Right atrium auricular region (tissue), 2 donors: ENCODE measurements around the gene NUP107. TPM values are rescaled to one million over a fixed set of nuclear protein-coding genes. Genes with fewer than 3 reads are reported as not detected.
"Not testable (repeated sequence)": the region's sequence is repeated elsewhere in the genome, so short reads cannot be mapped to it uniquely, and the experiment has no call there.

Source experiments
- DNase-seq: peaks from one replicate; pipeline ENCODE4 v3.0.0-alpha.2; 2019; ENCODE audit warnings: low spot score
- H3K27ac ChIP-seq, 2 donors: fragments of 200-600 bp; sonication (generic); 1 replicate in 1 of 2; 2 replicates in 1 of 2; pipeline ENCODE4 v1.5.1; 2016 to 2019
- H3K27me3 ChIP-seq, 2 donors: fragments of 200-600 bp; sonication (generic); one replicate each; pipeline versions ENCODE4 v1.5.1 to v1.6.0; 2017 to 2019
- H3K36me3 ChIP-seq: fragments of 200-600 bp; sonication (generic); one replicate; pipeline ENCODE4 v1.5.1; 2016
- H3K4me1 ChIP-seq, 2 donors: fragments of 200-600 bp; sonication (generic); one replicate each; pipeline versions ENCODE4 v1.5.1 to v1.6.0; 2017 to 2019
- H3K4me3 ChIP-seq, 2 donors: fragments of 200-600 bp; sonication (generic); 1 replicate in 1 of 2; 2 replicates in 1 of 2; pipeline ENCODE4 v1.5.1; 2017 to 2019; ENCODE audit warnings: mild to moderate bottlenecking in 1 of 2, moderate library complexity in 1 of 2
- H3K9me3 ChIP-seq, 2 donors: fragments of 200-600 bp; sonication (generic); one replicate each; pipeline ENCODE4 v1.5.1; 2019
- CTCF ChIP-seq, 2 donors: fragments of 200-600 bp; sonication (generic); IDR thresholded peaks; one replicate each; pipeline ENCODE4 v1.5.1; 2019; ENCODE audit warnings: antibody characterized with exemption in 2 of 2
- total RNA-seq, 2 donors: library from RNA; depleted of rRNA; stranded (reverse); fragments of >200 nt; gene quantifications; one replicate each; pipeline ENCODE4 v1.1.0, GENCODE V29; 2016

Gene NUP107
- total RNA-seq, 2 donors from 2014 or later, result 12.6 to 14.9 TPM

DNA sequence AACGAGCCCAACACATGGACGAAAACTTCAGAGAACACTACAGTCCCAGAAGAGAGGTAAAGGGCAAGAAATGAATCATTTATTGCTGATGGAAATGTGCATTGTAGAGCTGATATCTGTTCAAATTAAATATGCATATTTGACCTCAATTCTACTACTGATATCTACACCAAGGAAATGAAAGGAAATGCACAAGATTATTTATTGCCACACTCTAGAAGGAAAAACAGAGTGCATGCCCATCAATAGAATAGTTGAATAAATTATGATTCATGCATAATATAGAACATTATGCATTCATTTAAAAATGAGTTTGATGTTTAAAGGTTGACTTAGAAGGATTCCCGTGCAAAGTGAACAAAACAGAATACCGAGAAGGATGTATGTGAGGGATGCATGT is 15.6 kb upstream of the NUP107 start:
- TF ChIP-seq CTCF (IDR thresholded peaks at IDR 0.05), result no peak
- Histone ChIP-seq H3K36me3 (no peaks in the 10 kb centered on the region), H3K27ac (no peak overlapping the region), H3K9me3 (no peaks in the 10 kb centered on the region), H3K4me1 (no peaks in the 10 kb centered on the region), H3K4me3 (no peak overlapping the region), H3K27me3 (no peaks in the 10 kb centered on the region)
- no peak for DNase-seq

GRCh38 chr12:68673788-68674187 is 13.0 kb upstream of the NUP107 start:
- TF ChIP-seq CTCF (IDR thresholded peaks at IDR 0.05), result no peak

GRCh38 chr12:68674376-68674775 is 12.4 kb upstream of the NUP107 start:
- Histone ChIP-seq H3K4me1 (no peaks in the 10 kb centered on the region), H3K27ac (no peak overlapping the region), H3K4me3 (no peak overlapping the region), H3K36me3 (no peaks in the 10 kb centered on the region), H3K9me3 (no peaks in the 10 kb centered on the region), H3K27me3 (no peaks in the 10 kb centered on the region)
- DNase-seq, result no peak
- TF ChIP-seq CTCF (IDR thresholded peaks at IDR 0.05), result no peak

More at GRCh38 chr12:68673788-68674187, 13.0 kb upstream of the NUP107 start:
- no peaks in the 10 kb centered on the region for H3K27me3 ChIP-seq
- H3K4me1 ChIP-seq, result no peaks in the 10 kb centered on the region
- H3K27ac ChIP-seq, result no peak overlapping the region
- no peaks in the 10 kb centered on the region for H3K36me3 ChIP-seq
- H3K4me3 ChIP-seq, result no peak overlapping the region
- no peak for DNase-seq
- H3K9me3 ChIP-seq, result no peaks in the 10 kb centered on the region

DNA sequence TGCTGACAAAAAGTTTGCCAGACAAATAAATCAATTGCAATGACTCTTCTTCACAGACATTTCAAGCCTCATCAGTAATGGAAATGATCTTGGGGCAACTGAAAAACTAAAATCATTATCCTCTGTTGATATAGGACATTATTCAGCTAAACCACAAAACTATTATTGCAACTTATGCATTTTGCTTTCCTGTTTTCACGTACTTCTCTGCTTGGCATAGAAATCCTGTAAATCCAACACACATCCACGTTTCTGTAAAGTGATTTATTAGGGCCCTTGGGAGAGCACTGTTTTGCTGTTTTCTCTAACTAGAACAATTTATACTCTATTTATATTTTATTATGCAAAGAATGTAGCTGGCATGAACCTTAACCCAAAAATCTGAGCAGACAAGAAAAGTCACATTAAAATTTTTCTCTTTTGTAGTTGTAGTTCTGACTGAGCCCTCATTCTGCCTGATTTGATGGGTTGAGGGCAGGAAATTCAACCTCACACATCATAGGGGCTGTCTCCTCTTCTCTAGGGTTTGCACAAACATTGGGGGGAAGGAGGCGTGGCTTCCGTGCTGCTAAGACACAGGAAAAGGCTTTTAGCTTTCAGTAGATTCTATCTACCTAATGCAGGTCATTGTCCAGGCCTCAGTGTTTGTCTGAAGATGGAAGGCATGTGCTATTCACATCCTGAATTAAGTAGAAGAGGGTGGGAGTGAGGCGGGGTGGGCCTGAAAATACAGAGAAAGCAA is 11.5 kb upstream of the NUP107 start:
- no peak for TF ChIP-seq CTCF (IDR thresholded peaks at IDR 0.05)
- Histone ChIP-seq H3K4me1 (no peaks in the 10 kb centered on the region), H3K4me3 (no peak overlapping the region), H3K9me3 (no peaks in the 10 kb centered on the region), H3K27me3 (no peaks in the 10 kb centered on the region), H3K27ac (no peak overlapping the region), H3K36me3 (no peaks in the 10 kb centered on the region)
- no peak for DNase-seq

- H3K36me3 ChIP-seq, H3K4me3 ChIP-seq, H3K9me3 ChIP-seq, H3K27me3 ChIP-seq, H3K27ac ChIP-seq, DNase-seq, H3K4me1 ChIP-seq: not testable (repeated sequence)
These were observed 9.9 kb upstream of the NUP107 start for GRCh38 chr12:68676854-68677253.

GRCh38 chr12:68686262-68686594 is 550 bp upstream of the NUP107 start:
- H3K36me3 ChIP-seq, result peaks cover 11% of the 10 kb centered on the region
- no peak for DNase-seq
- no peak for TF ChIP-seq CTCF (IDR thresholded peaks at IDR 0.05)

More at GRCh38 chr12:68686262-68686594, 550 bp upstream of the NUP107 start:
- Histone ChIP-seq H3K9me3 (no peaks in the 10 kb centered on the region), H3K27me3 (no peaks in the 10 kb centered on the region), H3K4me3 (peak overlapping the region; percentile 68 to 86), H3K4me1 (peaks cover 0 to 19% of the 10 kb centered on the region in 2 donors), H3K27ac (peak overlapping the region; percentile 71 to 74)
